Adipocyte (in vitro differentiated cells): ENCODE data around the gene ITGB3.
"Not testable (repeated sequence)": the region's sequence is repeated elsewhere in the genome, so short reads cannot be mapped to it uniquely, and the experiment has no call there.

ENCODE experiments used
- DNase-seq: peaks from one replicate; pipeline ENCODE4 v3.0.0-alpha.2; 2015; ENCODE audit warnings: low read depth
- H3K27me3 ChIP-seq: replicated peaks from 2 replicates; pipeline ENCODE4 v1.7.0; 2013; ENCODE audit warnings: mild to moderate bottlenecking, low read length, moderate library complexity; ENCODE audit not compliant: control insufficient read depth, insufficient read depth
- H3K36me3 ChIP-seq: 2 replicates; pipeline ENCODE4 v1.7.0; 2013; ENCODE audit warnings: low read length, mild to moderate bottlenecking, moderate library complexity; ENCODE audit not compliant: control insufficient read depth, insufficient read depth, severe bottlenecking
- H3K4me1 ChIP-seq: 2 replicates; pipeline ENCODE4 v1.7.0; 2013; ENCODE audit warnings: mild to moderate bottlenecking, low read length, moderate library complexity; ENCODE audit not compliant: control insufficient read depth, insufficient read depth
- H3K4me3 ChIP-seq: 2 replicates; pipeline ENCODE4 v1.7.0; 2013; ENCODE audit warnings: mild to moderate bottlenecking, low read length, moderate library complexity
- H3K9ac ChIP-seq: 2 replicates; pipeline ENCODE4 v1.7.0; 2013; ENCODE audit warnings: mild to moderate bottlenecking, low read length, moderate library complexity
- H3K9me3 ChIP-seq: 2 replicates; pipeline ENCODE4 v1.7.0; 2013; ENCODE audit warnings: mild to moderate bottlenecking, low read length, moderate library complexity; ENCODE audit not compliant: control insufficient read depth

Gene ITGB3

DNA sequence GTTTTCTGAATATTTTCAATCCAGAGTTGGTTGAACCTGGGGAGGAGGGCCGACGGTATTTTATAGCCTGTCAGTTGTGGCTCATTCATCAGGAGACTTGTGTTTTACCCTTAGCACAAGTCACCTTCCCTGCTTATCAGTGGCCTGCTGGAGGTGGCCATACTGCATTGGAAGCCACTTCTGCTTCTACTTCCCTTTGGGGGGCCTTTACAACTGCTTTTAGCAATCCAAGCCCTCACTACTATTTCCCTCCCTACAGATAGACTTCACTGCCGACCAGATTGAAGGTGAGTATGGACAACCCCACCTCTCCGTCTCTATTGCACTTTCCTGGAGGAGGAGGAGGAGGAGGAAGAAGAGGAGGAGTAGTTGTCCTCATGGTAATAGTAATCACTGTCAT lies 40.1 kb upstream of the ITGB3 start:
- no peaks in the 10 kb centered on the region for H3K36me3 ChIP-seq
- H3K4me1 ChIP-seq = no peaks in the 10 kb centered on the region
- no peak overlapping the region for H3K4me3 ChIP-seq
- no peak overlapping the region for H3K9ac ChIP-seq
- H3K9me3 ChIP-seq = no peaks in the 10 kb centered on the region
- no peaks in the 10 kb centered on the region for H3K27me3 ChIP-seq
- no peak for DNase-seq

DNA sequence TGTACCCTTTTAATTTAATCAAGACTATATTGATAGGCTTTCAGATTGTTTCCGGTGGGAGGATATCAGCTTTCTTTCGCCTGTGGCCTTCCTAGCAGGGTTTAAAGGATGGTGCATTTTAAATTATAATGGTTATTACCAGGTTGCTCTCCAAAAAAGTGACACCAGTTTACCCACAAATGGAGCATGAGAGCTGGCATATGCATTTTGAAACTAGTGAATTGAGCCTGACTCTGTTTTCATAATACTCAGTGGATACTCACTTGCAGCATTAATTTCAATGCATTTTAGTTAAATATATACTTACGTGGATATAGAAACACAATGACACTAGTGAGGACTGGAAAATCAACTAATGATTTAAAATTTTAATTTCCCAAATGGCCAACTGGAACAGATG lies 38.7 kb upstream of the ITGB3 start:
- Histone ChIP-seq H3K9me3 (no peaks in the 10 kb centered on the region), H3K4me1 (no peaks in the 10 kb centered on the region), H3K36me3 (no peaks in the 10 kb centered on the region), H3K9ac (no peak overlapping the region), H3K4me3 (no peak overlapping the region), H3K27me3 (peaks cover under 1% of the 10 kb centered on the region)
- no peak for DNase-seq

GRCh38 chr17:47216821-47217220 lies 36.8 kb upstream of the ITGB3 start:
- DNase-seq, H3K9me3 ChIP-seq, H3K36me3 ChIP-seq, H3K9ac ChIP-seq, H3K4me3 ChIP-seq, H3K4me1 ChIP-seq: not testable (repeated sequence)
- H3K27me3 ChIP-seq = peaks cover 10% of the 10 kb centered on the region

DNA sequence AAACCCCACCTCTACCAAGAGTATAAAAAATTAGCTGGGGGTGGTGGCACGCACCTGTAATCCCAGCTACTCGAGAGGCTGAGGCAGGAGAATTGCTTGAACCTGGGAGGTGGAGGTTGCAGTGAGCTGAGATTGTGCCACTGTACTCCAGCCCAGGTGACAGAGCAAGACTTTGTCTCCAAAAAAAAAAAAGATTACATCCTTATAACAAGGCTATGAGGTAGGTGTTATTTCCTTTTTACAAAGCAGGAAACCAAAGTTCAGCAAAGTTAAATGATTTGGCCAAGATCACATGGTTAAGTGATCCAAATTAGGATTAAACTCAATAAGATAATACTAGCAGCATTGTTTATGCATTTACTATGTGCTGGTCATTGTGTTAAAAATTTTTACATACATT lies 36.3 kb upstream of the ITGB3 start:
- DNase-seq, H3K9me3 ChIP-seq, H3K9ac ChIP-seq, H3K36me3 ChIP-seq, H3K4me3 ChIP-seq, H3K4me1 ChIP-seq: not testable (repeated sequence)
- peaks cover 10% of the 10 kb centered on the region for H3K27me3 ChIP-seq

GRCh38 chr17:47218896-47219430 lies 34.7 kb upstream of the ITGB3 start:
- H3K9me3 ChIP-seq = no peaks in the 10 kb centered on the region

GRCh38 chr17:47219621-47220475 lies 33.8 kb upstream of the ITGB3 start:
- H3K4me1 ChIP-seq = peaks cover 4% of the 10 kb centered on the region
- H3K4me3 ChIP-seq = no peak overlapping the region
- peaks cover 10% of the 10 kb centered on the region for H3K27me3 ChIP-seq
- no peak for DNase-seq
- no peaks in the 10 kb centered on the region for H3K9me3 ChIP-seq
- H3K36me3 ChIP-seq = no peaks in the 10 kb centered on the region
- no peak overlapping the region for H3K9ac ChIP-seq

More at GRCh38 chr17:47218896-47219430, 34.7 kb upstream of the ITGB3 start:
- Histone ChIP-seq H3K4me3 (no peak overlapping the region), H3K36me3 (no peaks in the 10 kb centered on the region), H3K27me3 (peaks cover 10% of the 10 kb centered on the region), H3K9ac (no peak overlapping the region), H3K4me1 (no peaks in the 10 kb centered on the region)
- no peak for DNase-seq

DNA sequence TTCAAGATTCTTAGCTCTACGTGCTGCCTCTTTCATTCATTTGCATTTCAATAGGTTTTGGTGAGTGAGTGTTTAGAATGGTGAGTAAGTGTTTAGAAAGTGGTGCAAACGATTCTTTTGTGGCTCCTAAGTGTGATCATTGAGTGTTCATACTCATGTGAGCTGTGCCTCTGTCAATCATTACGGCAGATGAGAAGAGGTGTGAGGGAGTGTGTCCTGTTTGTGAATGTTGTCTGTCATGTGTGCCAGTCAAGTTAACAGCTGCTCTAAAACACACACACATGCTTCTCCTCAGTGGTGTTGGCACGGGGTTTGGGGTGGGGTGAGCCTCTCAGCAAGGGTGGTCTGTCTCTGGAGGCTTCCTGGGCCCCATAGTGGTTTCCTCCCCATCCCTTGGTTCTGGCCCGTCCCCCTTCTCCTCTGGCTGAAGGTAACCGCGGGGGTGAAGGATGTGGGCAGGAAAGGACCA lies 33.1 kb upstream of the ITGB3 start:
- no peaks in the 10 kb centered on the region for H3K9me3 ChIP-seq
- H3K9ac ChIP-seq = no peak overlapping the region
- peaks cover 10% of the 10 kb centered on the region for H3K27me3 ChIP-seq
- no peak for DNase-seq
- H3K4me1 ChIP-seq = peaks cover 11% of the 10 kb centered on the region
- no peaks in the 10 kb centered on the region for H3K36me3 ChIP-seq
- no peak overlapping the region for H3K4me3 ChIP-seq

DNA sequence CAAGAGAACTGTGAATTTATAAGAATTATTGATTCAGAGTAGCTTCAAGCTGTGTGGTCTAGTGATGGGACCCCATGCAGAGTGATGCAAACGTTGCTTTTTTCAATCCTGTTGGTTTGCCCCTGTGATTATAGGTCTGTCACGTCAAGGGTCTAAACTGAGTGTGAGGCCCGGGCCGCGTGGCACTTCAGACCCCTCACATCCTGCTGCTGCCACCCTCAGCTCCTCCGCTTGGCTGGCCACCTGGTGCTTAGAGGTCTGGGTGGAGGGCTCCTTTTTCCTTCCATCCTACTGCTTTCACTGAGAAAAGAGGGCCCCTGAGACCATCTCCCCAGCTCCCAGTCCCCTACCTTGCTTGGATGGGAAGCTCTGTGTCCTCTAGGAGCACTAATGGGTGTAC lies 32.5 kb upstream of the ITGB3 start:
- no peak overlapping the region for H3K4me3 ChIP-seq
- no peak overlapping the region for H3K9ac ChIP-seq
- H3K36me3 ChIP-seq = no peaks in the 10 kb centered on the region
- no peaks in the 10 kb centered on the region for H3K9me3 ChIP-seq
- peaks cover 17% of the 10 kb centered on the region for H3K4me1 ChIP-seq
- peaks cover 10% of the 10 kb centered on the region for H3K27me3 ChIP-seq
- DNase-seq = no peak

DNA sequence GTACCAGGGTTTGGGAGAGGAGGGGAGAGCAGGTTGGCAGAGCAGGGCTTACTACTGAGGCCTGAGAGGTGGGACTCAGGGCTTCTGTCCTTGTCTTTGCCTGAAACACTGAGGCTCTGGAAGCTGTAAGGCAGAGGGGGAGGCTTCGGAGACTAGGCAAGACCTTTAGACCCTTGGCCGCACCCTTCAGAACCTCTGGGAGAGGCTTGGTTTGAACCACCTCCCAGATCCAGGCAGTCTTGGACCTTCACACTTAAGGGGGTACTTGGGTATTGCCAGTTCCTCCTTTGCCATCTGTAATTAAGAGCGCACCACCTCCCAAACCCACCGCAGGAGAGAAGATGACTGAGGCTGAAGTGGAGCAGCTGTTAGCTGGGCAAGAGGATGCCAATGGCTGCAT lies 31.6 kb upstream of the ITGB3 start:
- H3K9me3 ChIP-seq = no peaks in the 10 kb centered on the region
- peaks cover 10% of the 10 kb centered on the region for H3K27me3 ChIP-seq
- peaks cover 18% of the 10 kb centered on the region for H3K4me1 ChIP-seq
- H3K36me3 ChIP-seq = no peaks in the 10 kb centered on the region
- no peak overlapping the region for H3K9ac ChIP-seq
- H3K4me3 ChIP-seq = no peak overlapping the region
- DNase-seq = no peak

GRCh38 chr17:47223007-47223406 lies 30.6 kb upstream of the ITGB3 start:
- no peaks in the 10 kb centered on the region for H3K36me3 ChIP-seq
- peaks cover 10% of the 10 kb centered on the region for H3K27me3 ChIP-seq
- peaks cover 18% of the 10 kb centered on the region for H3K4me1 ChIP-seq
- H3K9me3 ChIP-seq = no peaks in the 10 kb centered on the region
- no peak overlapping the region for H3K4me3 ChIP-seq
- DNase-seq = no peak
- H3K9ac ChIP-seq = no peak overlapping the region

DNA sequence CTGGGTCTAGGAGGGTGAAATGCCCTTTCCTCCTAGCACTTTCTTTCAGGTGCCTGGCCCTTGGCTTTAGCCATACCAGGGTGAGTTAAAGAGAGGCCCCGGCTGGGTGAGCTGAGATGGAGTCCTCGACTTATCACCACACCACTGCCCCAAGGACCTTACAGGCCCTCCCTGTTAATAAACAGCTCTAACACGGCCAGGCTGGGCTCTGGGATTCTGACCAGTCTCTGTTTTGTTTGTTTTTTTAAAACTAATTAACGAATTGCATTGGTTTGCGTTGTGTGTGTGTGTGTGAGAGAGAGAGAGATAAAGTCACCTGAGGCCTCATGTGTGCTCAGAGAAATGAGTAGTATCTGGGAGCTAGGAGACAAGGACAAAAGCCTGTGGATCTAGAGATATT lies 30.2 kb upstream of the ITGB3 start:
- Histone ChIP-seq H3K9ac (no peak overlapping the region), H3K4me1 (peaks cover 18% of the 10 kb centered on the region), H3K4me3 (no peak overlapping the region), H3K36me3 (no peaks in the 10 kb centered on the region), H3K27me3 (peaks cover 10% of the 10 kb centered on the region), H3K9me3 (no peaks in the 10 kb centered on the region)
- no peak for DNase-seq
